DOHH2 (cell line): ENCODE results near the gene SLFN14.

ENCODE experiments used
- H3F3A ChIP-seq: fragments of 200-600 bp; sonication (generic), shearing (Covaris generic); 2 replicates; pipeline ENCODE4 v1.6.0; 2016; ENCODE audit warnings: antibody characterized with exemption, mild to moderate bottlenecking; ENCODE audit not compliant: control insufficient read depth, insufficient read depth
- H3K27ac ChIP-seq: fragments of 200-600 bp; sonication (generic); 2 replicates; pipeline ENCODE4 v1.5.1; 2014; ENCODE audit warnings: low read depth, mild to moderate bottlenecking, low read length, moderate library complexity
- H3K27me3 ChIP-seq: fragments of 200-600 bp; sonication (generic); 2 replicates; pipeline ENCODE4 v1.6.1; 2014; ENCODE audit warnings: mild to moderate bottlenecking, low read length, mixed read lengths; ENCODE audit not compliant: control insufficient read depth
- H3K36me3 ChIP-seq: fragments of 200-600 bp; sonication (generic); 2 replicates; pipeline ENCODE4 v1.6.1; 2014; ENCODE audit warnings: mild to moderate bottlenecking, low read length, moderate library complexity, mixed read lengths; ENCODE audit not compliant: control insufficient read depth
- H3K4me1 ChIP-seq: fragments of 200-600 bp; sonication (generic); 2 replicates; pipeline ENCODE4 v1.6.1; 2014; ENCODE audit warnings: mild to moderate bottlenecking, low read length, mixed read lengths; ENCODE audit not compliant: control insufficient read depth
- H3K4me2 ChIP-seq: fragments of 200-600 bp; sonication (generic); 2 replicates; pipeline ENCODE4 v1.6.0; 2014; ENCODE audit warnings: mild to moderate bottlenecking, low read length, moderate library complexity
- H3K4me3 ChIP-seq: fragments of 200-600 bp; sonication (generic); 2 replicates; pipeline ENCODE4 v1.5.1; 2014; ENCODE audit warnings: mild to moderate bottlenecking, low read length, mixed read lengths
- H3K79me2 ChIP-seq: fragments of 200-600 bp; sonication (generic); 2 replicates; pipeline ENCODE4 v1.6.1; 2014; ENCODE audit warnings: mild to moderate bottlenecking, low read length, mixed read lengths; ENCODE audit not compliant: control insufficient read depth
- H3K9me2 ChIP-seq: fragments of 200-600 bp; sonication (generic); replicated peaks from 2 replicates; pipeline ENCODE4 v1.6.1; 2014; ENCODE audit warnings: mild to moderate bottlenecking, low read length, mixed read lengths; ENCODE audit not compliant: control insufficient read depth
- H3K9me3 ChIP-seq: fragments of 200-600 bp; sonication (generic); 2 replicates; pipeline ENCODE4 v1.6.1; 2014; ENCODE audit warnings: antibody characterized with exemption, low read length, mixed read lengths; ENCODE audit not compliant: control insufficient read depth, insufficient read depth
- H4K20me1 ChIP-seq: fragments of 200-600 bp; sonication (generic); 2 replicates; pipeline ENCODE4 v1.6.0; 2014; ENCODE audit warnings: low read depth, mild to moderate bottlenecking, antibody characterized with exemption, low read length, moderate library complexity; ENCODE audit not compliant: control insufficient read depth, insufficient read depth
- CTCF ChIP-seq: fragments of 200-600 bp; sonication (generic); IDR thresholded peaks from one replicate; pipeline ENCODE4 v1.5.1; 2014; ENCODE audit warnings: antibody characterized with exemption, mild to moderate bottlenecking, low read depth, low read length; ENCODE audit not compliant: poor library complexity, severe bottlenecking
- EZH2phosphoT487 ChIP-seq: fragments of 200-600 bp; sonication (generic); IDR thresholded peaks from 2 replicates; pipeline ENCODE4 v1.6.1; 2017; ENCODE audit warnings: borderline replicate concordance, mild to moderate bottlenecking, antibody characterized with exemption, low read length, moderate library complexity, mixed read lengths

SLFN14 gene

GRCh38 chr17:35515027-35515426 lies 45.6 kb downstream of the SLFN14 start:
- Histone ChIP-seq H3K27me3 (no peaks in the 10 kb centered on the region), H3K9me3 (no peaks in the 10 kb centered on the region), H3K4me2 (no peak overlapping the region), H3K9me2 (no peaks in the 10 kb centered on the region), H3F3A (no peaks in the 10 kb centered on the region), H4K20me1 (no peaks in the 10 kb centered on the region), H3K4me1 (no peaks in the 10 kb centered on the region), H3K4me3 (no peak overlapping the region), H3K36me3 (no peaks in the 10 kb centered on the region), H3K27ac (no peak overlapping the region), H3K79me2 (no peaks in the 10 kb centered on the region)
- no peak for TF ChIP-seq EZH2phosphoT487
- TF ChIP-seq CTCF, result no peak

GRCh38 chr17:35514564-35514963 lies 46.1 kb downstream of the SLFN14 start:
- H3K4me3 ChIP-seq, result no peak overlapping the region
- H3K27ac ChIP-seq, result no peak overlapping the region
- H3K36me3 ChIP-seq, result no peaks in the 10 kb centered on the region
- H3K4me2 ChIP-seq, result no peak overlapping the region
- no peaks in the 10 kb centered on the region for H3K4me1 ChIP-seq
- no peak for TF ChIP-seq CTCF
- no peak for TF ChIP-seq EZH2phosphoT487
- H3K79me2 ChIP-seq, result no peaks in the 10 kb centered on the region
- H4K20me1 ChIP-seq, result no peaks in the 10 kb centered on the region
- H3K27me3 ChIP-seq, result no peaks in the 10 kb centered on the region
- no peaks in the 10 kb centered on the region for H3K9me2 ChIP-seq
- no peaks in the 10 kb centered on the region for H3K9me3 ChIP-seq
- no peaks in the 10 kb centered on the region for H3F3A ChIP-seq
